Amniotic epithelial cell (primary cell): ENCODE data around the gene CLMN.
A peak's percentile ranks its signal among the peaks of the same experiment; 100 is the strongest.

Experiments
- DNase-seq: peaks from one replicate; pipeline ENCODE4 v3.0.0-alpha.2; 2010; ENCODE audit warnings: low read depth

The CLMN gene

GRCh38 chr14:95240859-95241813 is 78.6 kb downstream of the CLMN start:
- no peak for DNase-seq

DNA sequence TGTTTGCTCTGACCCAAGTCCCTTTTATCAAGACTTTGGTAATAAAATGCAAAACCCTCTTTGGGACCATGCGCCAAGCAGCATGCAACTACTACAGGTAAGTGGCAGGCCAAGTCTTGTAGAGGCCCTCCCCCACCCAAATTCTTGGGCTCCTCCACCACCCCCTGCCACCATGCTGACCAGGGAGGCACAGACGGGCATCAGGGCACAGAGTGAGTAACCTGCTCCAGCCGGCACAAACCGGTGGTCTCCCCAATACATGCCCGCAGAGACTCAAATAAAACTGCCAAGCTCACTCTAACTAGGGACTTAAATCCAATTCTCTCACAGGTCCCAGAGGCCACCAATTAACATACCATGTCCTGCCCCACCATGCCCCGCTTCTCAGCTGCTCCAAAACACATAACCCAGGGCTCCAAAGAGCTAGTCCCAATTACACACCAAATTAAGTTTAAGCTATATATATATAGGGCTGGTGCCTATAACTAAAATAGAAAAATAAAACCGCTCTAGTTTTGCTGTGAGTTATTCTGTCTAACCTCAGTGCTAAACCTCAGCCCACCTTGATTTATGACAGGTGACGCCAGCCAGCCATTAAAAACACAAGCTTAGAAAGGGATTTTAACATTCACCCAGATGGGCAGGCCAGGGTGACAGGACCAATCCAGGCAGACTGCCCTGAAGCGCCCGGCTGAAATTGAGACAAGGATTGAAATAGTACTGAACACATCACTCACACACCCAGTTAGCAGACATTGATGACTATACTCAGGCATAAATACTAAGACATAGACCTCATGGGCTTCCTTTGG is 81.0 kb downstream of the CLMN start:
- no peak for DNase-seq

DNA sequence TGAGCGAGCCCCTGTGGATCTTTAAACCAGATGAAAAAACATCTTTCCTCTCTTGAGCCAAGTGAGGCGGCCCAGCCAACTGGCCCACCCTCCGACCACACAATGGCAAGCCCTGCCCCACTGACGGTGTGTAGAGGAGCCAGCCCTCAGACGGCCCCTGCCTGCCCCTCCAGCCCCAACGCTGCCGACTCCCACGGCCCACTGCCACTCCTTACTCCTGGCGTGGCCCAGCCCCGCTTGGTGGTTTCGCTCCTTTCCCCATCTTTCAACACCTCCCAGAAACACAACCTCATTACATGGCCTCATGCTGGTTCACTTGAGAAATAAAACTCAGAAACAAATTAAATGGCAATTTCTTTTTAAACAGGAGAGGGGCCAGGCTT is 81.8 kb downstream of the CLMN start:
- no peak for DNase-seq

DNA sequence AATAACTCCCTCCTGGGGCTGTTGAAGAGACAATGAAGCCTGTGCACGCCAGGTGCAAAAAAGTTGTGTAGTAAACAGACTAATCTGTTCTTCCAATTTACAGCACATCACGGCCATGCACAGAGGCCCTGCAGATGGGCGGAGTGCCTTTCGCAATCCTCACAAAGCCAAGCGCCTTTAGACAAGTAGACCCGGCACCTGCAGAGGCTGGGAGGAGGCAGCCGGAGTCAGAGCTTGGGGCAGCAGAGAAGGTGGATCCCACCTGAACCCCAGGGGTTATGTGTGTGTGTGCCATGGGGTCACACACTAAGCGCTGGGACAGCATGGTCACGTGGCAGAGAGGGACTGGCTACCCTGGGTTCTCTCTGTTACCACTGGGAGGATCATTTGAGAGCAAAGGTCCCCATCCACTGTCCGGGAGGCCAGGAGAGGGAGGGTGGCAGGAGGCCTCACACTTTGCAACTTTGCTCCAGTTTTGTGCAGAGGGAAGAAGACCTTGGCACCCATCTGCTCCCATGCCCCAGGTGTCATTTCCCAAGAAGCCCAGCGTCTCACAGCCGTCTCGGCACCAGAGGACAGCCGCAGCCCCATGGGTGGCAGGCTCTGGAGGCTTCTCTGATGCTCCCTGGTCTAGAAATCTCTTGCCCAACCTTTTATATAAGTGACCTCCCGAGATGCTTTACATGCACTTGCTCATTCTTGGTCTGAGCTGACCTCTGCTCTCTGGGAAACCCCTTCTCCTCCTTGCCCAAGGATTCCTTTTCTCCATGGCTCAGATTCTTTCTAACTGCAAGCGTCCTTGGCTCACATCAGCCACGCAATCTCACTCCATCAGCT is 82.4 kb downstream of the CLMN start:
- no peak for DNase-seq

DNA sequence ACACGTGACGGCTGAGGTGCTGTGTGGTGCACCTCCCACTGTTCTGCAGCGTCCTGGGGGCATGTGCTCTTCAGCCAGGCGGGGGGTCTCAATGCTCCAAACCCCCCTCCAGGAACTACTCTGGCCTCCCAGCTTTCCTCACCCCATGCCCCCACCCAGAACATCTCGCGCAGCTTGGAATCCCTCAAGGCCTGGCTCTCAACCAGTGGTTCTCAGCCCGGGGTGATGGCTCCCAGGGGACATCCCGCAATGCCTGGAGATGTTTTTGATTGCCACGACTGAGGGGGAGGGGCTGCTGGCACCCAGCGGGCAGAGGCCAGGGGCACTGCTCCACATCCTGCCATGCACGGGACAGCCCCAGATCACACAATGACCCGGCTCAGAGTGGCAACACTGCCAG is 83.5 kb downstream of the CLMN start:
- DNase-seq = no peak

GRCh38 chr14:95235767-95236166 is 83.9 kb downstream of the CLMN start:
- no peak for DNase-seq

DNA sequence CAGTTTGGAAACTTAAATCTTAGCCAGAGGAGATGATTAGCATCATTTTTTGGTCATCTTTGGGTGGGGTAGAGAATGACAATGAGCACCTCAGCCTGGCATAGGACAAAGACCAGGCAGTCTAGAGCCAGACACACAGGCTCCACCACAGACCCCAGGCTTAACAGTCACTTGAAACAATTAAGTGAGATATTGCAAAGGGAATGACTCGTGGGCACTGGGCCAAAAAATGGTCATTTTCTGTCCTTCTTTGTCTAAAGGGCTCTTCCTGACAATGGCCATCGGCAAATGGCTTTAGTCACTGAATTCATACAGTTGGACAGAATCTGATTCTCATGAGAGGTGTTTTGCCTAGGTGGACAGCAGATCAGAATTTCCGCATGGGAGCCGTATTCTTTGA is 84.4 kb downstream of the CLMN start:
- no peak for DNase-seq

DNA sequence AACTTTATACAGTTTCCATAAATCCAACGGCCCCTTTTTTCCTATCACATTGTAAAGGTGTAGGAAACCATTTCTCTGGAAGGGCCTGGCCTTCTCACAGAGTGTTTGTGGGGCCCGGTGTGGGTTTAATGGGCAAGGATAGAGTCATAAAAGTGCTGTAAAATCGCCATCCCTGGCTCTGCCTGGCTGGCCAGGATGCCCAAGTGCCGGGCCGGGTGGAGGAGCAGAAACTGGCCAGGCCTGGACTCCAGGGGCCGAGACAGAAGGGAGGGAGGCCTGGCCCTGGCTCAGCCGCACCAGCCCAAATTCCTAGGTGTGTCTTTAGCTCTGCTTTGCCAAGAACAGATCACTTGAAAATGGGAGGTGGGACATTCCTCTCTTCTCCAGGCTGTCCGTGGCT is 85.3 kb downstream of the CLMN start:
- no peak for DNase-seq

DNA sequence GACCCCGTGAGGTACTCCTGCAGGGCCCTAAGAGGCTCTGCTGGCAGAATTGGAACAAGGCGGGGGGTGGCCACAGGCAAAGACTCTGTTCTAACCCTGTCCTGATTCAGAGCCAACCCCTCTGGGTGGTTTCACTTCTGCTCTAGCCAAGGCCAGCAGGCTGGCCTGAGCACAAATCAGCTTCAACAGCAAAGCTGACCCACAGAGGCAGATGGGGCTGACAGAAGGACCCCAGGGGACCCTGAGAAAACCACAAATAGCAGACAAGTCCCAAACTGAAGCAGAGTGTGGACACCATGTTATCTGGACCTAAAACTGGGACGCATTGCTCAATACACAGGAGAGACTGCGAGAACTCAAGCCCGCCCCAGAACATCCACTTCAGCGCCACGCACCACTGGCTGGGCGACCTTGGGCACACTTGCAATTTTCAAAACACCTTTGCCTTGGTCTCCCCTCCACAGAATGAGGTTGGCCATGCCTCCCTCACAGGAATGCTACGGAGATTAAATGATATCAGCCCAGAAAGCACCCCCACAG is 85.9 kb downstream of the CLMN start:
- DNase-seq = no peak

DNA sequence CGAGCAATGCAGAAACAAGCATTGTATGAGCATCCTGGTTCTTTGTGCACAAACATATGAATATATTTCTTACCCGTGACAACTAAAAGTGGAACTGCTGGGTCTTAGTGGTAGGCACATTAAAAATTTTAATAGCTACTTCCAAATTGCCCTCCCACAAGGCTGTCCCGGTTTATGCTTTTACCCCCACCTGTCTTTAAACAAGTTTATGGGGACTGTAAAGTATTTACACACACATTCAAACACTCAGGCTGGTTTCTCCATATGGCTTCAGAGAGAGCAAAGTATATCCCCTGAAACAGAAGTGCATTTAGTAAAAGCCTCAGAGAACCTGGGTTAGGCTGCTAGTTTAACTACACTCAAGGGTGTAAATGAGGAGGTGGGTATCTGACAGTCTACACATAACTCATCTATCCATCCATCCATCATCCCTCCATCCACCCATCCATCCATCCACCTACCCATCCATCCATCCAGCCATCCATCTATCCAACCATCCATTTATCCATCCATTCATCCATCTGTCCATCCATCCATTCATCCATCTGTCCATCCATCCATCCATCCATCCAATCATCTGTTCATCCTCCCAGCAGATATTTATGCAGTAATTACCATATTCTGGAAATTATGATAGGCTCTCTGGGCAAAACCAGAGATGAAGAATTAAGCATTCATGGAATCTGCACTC is 86.7 kb downstream of the CLMN start:
- no peak for DNase-seq

- DNase-seq = no peak
These were observed 87.6 kb downstream of the CLMN start for GRCh38 chr14:95231966-95232633.

- no peak for DNase-seq
These were observed 90.0 kb downstream of the CLMN start for GRCh38 chr14:95229749-95230148.

- DNase-seq = no peak
These were observed 91.5 kb downstream of the CLMN start for GRCh38 chr14:95228240-95228639.

GRCh38 chr14:95227279-95227860 is 92.3 kb downstream of the CLMN start:
- DNase-seq = no peak

DNA sequence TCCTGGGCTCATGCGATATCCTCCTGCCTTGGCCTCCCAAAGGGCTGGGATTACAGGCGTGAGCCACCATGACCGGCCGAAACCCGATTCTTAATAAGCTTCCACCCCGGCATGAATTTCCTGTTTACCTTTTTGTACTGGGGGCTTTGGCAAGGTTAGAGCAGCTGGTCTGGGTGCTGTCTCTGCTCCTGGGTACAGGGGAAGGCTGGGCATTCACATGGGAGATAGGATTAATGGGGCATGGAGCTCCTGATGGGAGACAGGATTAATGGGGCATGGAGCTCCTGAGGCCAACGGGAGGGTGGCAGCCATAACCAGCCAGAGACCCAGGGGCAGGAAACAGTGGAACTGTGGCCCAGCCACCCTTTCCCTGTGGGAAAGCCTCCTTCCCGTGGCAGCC is 92.9 kb downstream of the CLMN start:
- no peak for DNase-seq

GRCh38 chr14:95225251-95225887 is 94.3 kb downstream of the CLMN start:
- DNase-seq = no peak

- DNase-seq = peak; percentile 87
These were observed 96.8 kb downstream of the CLMN start for GRCh38 chr14:95222870-95223398.

DNA sequence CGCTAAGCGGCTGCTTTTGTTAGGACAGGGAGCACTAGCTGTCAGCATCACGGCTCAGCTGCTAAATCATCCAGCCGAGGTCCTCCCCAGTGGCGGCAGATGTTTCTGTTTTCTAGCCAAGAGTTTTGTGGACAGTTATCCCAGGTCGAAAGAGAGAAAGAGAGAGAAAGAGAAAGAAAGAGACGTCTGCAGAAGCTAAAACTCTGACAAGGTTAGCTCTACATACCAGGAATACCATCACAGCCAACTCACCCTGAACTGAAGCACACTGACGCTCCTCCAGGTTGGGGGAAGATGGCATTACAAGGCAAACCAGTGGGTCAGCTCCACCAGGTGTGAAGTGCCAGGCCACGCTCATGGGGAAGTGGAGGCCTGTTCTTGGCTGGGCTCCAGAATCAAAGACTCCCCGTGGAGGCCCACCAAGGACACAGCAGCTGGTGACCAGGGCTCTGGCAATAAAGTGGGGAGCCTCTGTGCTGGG is 97.5 kb downstream of the CLMN start:
- DNase-seq = peak; percentile 78

- DNase-seq = no peak
These were observed 98.2 kb downstream of the CLMN start for GRCh38 chr14:95221531-95221930.
